WERI-Rb-1 (cell line): ENCODE measurements around the gene OSM.

ENCODE experiments used
- DNase-seq: peaks from one replicate; pipeline ENCODE4 v3.0.0-alpha.2; 2020
- H3K27ac ChIP-seq: fragments of 250-450 bp; sonication (Bioruptor Pico); 2 replicates; pipeline ENCODE4 v1.5.1; 2020; ENCODE audit warnings: mild to moderate bottlenecking, moderate library complexity
- H3K27me3 ChIP-seq: fragments of 250-450 bp; sonication (Bioruptor Pico); 2 replicates; pipeline ENCODE4 v1.5.1; 2021; ENCODE audit warnings: mild to moderate bottlenecking, low read depth, moderate library complexity; ENCODE audit not compliant: insufficient read depth, severe bottlenecking
- H3K36me3 ChIP-seq: fragments of 250-450 bp; sonication (Bioruptor Pico); 2 replicates; pipeline ENCODE4 v1.5.1; 2020; ENCODE audit warnings: mild to moderate bottlenecking, moderate library complexity
- H3K4me3 ChIP-seq: 2 replicates; pipeline ENCODE4 v1.5.1; 2011; ENCODE audit warnings: low read depth, mild to moderate bottlenecking, control low read depth, low read length
- H3K9me3 ChIP-seq: fragments of 250-450 bp; sonication (Bioruptor Pico); 2 replicates; pipeline ENCODE4 v1.5.1; 2021; ENCODE audit warnings: mild to moderate bottlenecking, moderate library complexity; ENCODE audit not compliant: severe bottlenecking
- TF ChIP-seq, protein P1 (sequence below): IDR thresholded peaks from 2 replicates; pipeline ENCODE4 v1.5.1; 2011; ENCODE audit warnings: low read depth, mild to moderate bottlenecking, control low read depth, inconsistent platforms, low read length

The OSM gene

DNA sequence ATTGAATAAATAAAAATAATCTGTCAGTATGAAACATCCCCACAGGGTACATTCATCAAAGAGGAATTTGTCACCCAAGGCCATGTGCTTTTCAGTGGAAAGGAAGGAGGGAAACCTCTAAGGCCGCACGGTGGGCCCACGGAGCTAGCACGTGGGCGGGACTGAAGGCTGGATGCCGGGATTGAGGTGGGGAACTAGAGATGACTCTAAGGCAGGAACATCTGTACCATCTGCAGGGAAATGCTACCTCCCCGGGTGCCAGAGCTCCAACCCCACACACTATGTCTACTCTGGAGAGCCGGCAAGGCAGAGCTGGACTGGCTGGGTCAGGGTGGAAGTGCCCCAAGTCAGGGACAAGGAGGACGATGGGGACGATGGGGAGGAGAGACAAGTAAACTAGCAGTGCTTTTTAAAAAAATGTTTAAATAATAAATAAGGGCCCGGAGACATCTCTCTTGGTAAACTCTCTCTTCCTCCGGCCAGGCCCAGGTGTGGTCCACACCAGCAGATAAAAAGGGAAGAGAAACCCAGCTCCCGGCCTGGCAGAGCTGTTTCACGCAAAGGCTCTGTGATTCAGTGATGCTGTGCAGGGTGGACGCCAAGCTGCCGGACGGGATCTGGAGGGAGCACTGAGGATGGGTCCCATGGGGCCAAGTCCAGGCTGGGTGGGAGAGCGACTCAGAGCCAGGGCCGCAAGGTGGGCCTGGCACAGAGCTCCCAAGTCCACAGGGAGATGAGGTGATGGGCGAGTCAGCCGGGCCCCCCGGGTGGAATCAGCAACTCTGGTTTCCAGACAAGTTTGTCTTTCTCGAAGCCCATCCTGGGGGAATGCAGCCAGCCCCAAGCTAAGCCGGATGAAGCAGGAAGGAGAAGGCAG is 25.9 kb downstream of the OSM start:
- H3K4me3 ChIP-seq, result no peak overlapping the region
- H3K27ac ChIP-seq, result no peak overlapping the region
- no peak for DNase-seq
- TF ChIP-seq, protein P1, sequence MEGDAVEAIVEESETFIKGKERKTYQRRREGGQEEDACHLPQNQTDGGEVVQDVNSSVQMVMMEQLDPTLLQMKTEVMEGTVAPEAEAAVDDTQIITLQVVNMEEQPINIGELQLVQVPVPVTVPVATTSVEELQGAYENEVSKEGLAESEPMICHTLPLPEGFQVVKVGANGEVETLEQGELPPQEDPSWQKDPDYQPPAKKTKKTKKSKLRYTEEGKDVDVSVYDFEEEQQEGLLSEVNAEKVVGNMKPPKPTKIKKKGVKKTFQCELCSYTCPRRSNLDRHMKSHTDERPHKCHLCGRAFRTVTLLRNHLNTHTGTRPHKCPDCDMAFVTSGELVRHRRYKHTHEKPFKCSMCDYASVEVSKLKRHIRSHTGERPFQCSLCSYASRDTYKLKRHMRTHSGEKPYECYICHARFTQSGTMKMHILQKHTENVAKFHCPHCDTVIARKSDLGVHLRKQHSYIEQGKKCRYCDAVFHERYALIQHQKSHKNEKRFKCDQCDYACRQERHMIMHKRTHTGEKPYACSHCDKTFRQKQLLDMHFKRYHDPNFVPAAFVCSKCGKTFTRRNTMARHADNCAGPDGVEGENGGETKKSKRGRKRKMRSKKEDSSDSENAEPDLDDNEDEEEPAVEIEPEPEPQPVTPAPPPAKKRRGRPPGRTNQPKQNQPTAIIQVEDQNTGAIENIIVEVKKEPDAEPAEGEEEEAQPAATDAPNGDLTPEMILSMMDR, result no peak
- no peaks in the 10 kb centered on the region for H3K27me3 ChIP-seq
- H3K36me3 ChIP-seq, result peaks cover 8% of the 10 kb centered on the region; the same call in 1 of the 2 replicates
- no peaks in the 10 kb centered on the region for H3K9me3 ChIP-seq

GRCh38 chr22:30239488-30240405 is 26.9 kb downstream of the OSM start:
- no peak for DNase-seq
- Histone ChIP-seq H3K36me3 (peaks cover 8% of the 10 kb centered on the region; the same call in 1 of the 2 replicates), H3K27me3 (no peaks in the 10 kb centered on the region), H3K9me3 (no peaks in the 10 kb centered on the region), H3K4me3 (no peak overlapping the region), H3K27ac (no peak overlapping the region)
- TF ChIP-seq, protein P1, result no peak

- no peaks in the 10 kb centered on the region for H3K27me3 ChIP-seq
- no peak overlapping the region for H3K4me3 ChIP-seq
- H3K36me3 ChIP-seq, result peaks cover 8% of the 10 kb centered on the region; the same call in 1 of the 2 replicates
- H3K9me3 ChIP-seq, result no peaks in the 10 kb centered on the region
- no peak overlapping the region for H3K27ac ChIP-seq
- TF ChIP-seq, protein P1, result no peak
- DNase-seq, result peak; percentile 41
Observed at GRCh38 chr22:30238661-30239487, 27.8 kb downstream of the OSM start.

DNA sequence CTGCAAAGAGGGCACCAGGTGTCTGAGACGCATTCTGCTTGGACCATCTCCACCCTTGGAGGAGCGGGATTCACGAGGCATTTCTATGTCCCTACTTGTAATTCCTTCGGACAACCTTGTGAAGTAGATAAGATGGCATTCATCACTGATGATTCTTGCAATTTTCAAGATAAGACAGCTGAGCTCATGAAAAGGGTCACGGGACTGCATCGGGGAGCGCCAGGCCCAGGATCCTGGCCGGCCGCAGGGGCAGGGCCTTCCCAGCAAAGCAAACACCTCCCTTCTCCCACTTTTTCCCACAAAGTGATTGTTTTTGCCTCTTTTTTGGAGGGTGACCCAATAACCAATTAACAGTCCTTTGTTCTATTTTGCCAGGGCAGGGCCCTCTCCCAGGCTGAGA is 28.5 kb downstream of the OSM start:
- TF ChIP-seq, protein P1, result no peak
- H3K36me3 ChIP-seq, result peaks cover 2% of the 10 kb centered on the region; the same call in 1 of the 2 replicates

GRCh38 chr22:30236875-30237274 is 29.8 kb downstream of the OSM start:
- Histone ChIP-seq H3K27ac (peak overlapping the region; percentile 97), H3K4me3 (no peak overlapping the region), H3K9me3 (no peaks in the 10 kb centered on the region), H3K27me3 (no peaks in the 10 kb centered on the region), H3K36me3 (no peaks in the 10 kb centered on the region)
- TF ChIP-seq, protein P1, result no peak
- no peak for DNase-seq

More for the DNA sequence above, 28.5 kb downstream of the OSM start:
- DNase-seq, result no peak
- H3K9me3 ChIP-seq, result no peaks in the 10 kb centered on the region
- no peaks in the 10 kb centered on the region for H3K27me3 ChIP-seq
- no peak overlapping the region for H3K27ac ChIP-seq
- H3K4me3 ChIP-seq, result no peak overlapping the region
